Measurements from ENCODE around the gene RPL35.

RPL35 gene

GRCh38 chr9:124815601-124816000 lies 46.2 kb downstream of the RPL35 start:
- no peak for DNase-seq

DNA sequence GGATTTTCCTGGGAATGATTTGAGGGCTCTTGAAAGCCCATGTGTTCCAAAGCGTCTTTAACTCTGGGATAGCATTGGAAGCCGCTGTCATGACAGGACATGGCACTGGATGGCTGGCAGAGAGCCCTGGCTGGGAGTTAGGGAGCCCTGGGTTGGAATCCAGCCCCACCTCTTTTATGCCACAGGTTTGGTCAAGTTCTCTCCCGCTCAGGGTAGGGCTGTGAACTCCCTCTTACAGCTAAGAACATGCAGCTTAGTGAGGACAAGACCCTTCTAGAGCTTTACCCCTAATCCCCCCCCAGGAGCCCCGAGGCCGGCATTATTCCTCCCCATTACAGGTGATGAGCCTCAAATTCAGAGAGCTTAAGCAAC lies 47.6 kb downstream of the RPL35 start:
- no peak for DNase-seq

- no peak for DNase-seq
These were observed 48.1 kb downstream of the RPL35 start for GRCh38 chr9:124813501-124814163.

DNA sequence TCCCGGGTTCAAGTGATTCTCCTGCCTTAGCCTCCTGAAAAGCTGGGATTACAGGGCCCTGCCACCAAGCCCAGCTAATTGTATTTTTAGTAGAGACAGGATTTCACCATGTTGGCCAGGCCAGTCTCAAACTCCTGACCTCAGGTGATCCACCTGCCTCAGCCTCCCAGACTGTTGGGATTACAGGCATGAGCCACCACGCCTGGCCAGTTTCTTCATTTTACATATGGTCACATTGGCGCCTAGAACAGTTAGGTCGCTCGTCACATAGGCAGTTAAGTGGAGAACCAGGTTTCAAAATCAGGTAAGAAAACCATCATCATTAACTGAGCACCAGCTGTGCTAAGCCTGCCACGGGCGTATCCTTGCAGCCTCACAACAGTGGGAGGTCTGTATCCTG lies 48.7 kb downstream of the RPL35 start:
- no peak for DNase-seq

DNA sequence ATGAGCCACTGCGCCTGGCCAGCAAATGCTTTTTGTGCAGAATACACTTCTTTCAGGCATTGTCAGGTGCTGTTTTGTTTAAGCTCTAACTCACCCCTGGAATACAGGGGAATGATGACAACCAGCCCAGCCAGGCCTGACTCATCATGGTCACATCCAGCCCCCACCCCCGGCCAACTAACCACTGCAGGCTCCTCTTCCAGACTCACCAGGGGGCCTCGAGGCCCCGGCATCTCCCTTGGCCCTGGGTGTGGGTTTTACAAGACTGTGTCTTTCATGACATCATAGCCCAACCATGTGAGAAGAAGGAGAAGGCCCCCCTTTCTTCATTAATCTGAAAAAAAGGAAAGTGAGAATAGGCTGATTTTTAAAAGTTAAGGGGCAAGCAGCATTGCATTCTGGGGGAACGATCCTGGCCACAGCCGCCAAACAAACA lies 49.3 kb downstream of the RPL35 start:
- DNase-seq = no peak

DNA sequence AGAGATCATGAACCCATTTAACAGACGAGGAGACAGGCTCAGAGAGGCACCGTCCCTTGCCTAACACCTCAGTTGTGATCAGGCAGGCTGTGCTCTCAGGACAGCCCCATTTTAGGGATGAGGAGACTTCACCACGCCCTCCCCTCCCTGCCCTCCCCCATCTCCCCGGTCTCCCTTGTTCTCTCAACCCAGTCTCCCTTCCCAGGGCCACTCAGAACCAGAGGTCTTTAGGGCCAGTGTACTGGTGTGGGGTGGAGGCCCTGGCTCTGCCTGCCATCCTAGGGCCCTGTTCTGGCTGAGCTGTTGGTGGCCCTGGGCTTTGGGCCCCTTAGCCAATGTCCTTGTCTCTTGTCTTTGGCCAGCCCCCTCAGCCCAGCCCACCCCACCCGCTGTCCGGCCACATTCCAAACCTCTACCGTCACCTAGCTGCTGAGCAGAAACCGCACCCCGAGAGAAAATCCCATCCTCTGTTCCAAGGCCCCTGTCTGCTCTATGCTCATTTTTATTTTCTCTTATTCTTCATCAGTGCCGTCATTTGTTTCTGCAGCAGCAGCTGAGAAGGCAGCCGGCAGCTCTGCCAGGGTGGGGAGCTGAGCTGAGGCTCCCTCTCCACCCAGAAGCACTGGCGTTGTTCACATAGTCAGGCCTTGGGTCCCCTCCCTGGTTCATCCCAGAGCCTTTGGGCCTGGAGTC lies 50.9 kb downstream of the RPL35 start:
- no peak for DNase-seq

DNA sequence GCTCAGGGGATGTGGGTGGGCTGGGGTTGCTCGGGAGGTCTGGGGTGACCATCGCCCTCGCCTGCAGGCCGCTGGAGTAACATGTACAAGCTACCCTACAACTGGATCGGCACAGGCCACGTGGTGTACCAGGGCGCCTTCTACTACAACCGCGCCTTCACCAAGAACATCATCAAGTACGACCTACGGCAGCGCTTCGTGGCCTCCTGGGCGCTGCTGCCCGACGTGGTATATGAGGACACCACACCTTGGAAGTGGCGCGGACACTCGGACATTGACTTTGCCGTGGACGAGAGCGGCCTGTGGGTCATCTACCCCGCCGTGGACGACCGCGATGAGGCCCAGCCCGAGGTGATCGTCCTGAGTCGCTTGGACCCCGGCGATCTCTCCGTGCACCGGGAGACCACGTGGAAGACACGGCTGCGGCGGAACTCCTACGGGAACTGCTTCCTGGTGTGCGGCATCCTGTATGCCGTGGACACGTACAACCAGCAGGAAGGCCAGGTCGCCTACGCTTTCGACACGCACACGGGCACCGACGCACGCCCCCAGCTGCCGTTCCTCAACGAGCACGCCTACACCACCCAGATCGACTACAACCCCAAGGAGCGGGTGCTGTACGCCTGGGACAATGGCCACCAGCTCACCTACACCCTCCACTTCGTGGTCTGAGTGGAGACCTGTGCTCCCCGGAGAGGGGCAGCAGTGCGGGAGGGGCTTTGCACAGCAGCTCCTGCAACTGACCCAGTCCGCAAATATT lies 51.8 kb downstream of the RPL35 start:
- no peak for DNase-seq

DNA sequence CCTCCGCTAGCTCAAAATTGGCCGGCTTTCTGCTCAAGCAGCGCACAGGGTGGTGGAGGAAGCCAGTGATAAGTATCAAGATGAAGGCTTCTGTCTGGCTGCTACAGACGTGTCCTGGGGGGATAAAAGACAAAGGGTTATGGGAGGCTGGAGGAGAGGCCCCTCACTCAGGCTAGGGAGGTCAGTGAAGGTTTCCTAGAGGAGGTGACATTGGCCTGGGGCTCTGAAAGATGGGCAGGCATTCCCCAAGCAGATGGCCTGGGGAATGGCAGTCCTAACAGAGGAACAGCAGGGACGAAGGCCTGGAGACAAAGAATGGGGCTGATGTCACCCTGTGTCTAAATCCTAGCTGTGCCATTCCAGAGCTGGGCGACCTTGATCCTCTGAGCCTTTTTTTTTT lies 52.5 kb downstream of the RPL35 start:
- DNase-seq = no peak

- DNase-seq = no peak
These were observed 53.4 kb downstream of the RPL35 start for GRCh38 chr9:124808246-124808956.

Data from AML-193 (cell line).